Calu3 (cell line): ENCODE data around the gene TNKS2. TPM values are rescaled to one million over a fixed set of nuclear protein-coding genes. Genes with fewer than 3 reads are reported as not detected.
"Not testable (repeated sequence)": the region's sequence is repeated elsewhere in the genome, so short reads cannot be mapped to it uniquely, and the experiment has no call there.

Source experiments
- BruUV-seq: library from RNA; stranded (reverse); fragments of 400-500 nt; replicated peaks from 2 replicates; lab custom pipeline; 2021; lab: Mats Ljungman, UMichigan
- CTCF ChIA-PET: fragments of 300-600 bp; sonication (Branson Sonifier 250); formaldehyde crosslinking; loops from one replicate; lab custom pipeline; 2022; ENCODE audit warnings: antibody characterized with exemption; lab: Charles Lee
- DNase-seq: peaks from one replicate; pipeline ENCODE4 v3.0.0; 2022
- H3K27ac Mint-ChIP-seq: one replicate; pipeline ENCODE4 v1.8.0; 2022; ENCODE audit warnings: mixed read lengths; ENCODE audit not compliant: unreplicated experiment
- H3K27me3 Mint-ChIP-seq: one replicate; pipeline ENCODE4 v1.8.0; 2022; ENCODE audit warnings: mixed read lengths; ENCODE audit not compliant: unreplicated experiment
- H3K36me3 Mint-ChIP-seq: one replicate; pipeline ENCODE4 v1.8.0; 2022; ENCODE audit warnings: mild to moderate bottlenecking, moderate library complexity, mixed read lengths; ENCODE audit not compliant: insufficient read depth, unreplicated experiment
- H3K4me1 Mint-ChIP-seq: one replicate; pipeline ENCODE4 v1.8.0; 2022; ENCODE audit warnings: mild to moderate bottlenecking, low read depth, mixed read lengths; ENCODE audit not compliant: unreplicated experiment
- H3K4me3 Mint-ChIP-seq: one replicate; pipeline ENCODE4 v1.8.0; 2022; ENCODE audit warnings: mild to moderate bottlenecking, low read depth, moderate library complexity, mixed read lengths; ENCODE audit not compliant: unreplicated experiment
- H3K9me3 Mint-ChIP-seq: one replicate; pipeline ENCODE4 v1.8.0; 2022; ENCODE audit warnings: low read depth, mixed read lengths; ENCODE audit not compliant: unreplicated experiment
- CTCF ChIP-seq: fragments of 200-600 bp; IDR thresholded peaks from one replicate; pipeline ENCODE4 v1.8.0; 2022; ENCODE audit warnings: antibody characterized with exemption; ENCODE audit not compliant: unreplicated experiment
- intact Hi-C: fragments of 100-400 bp; cut with micrococcal nuclease; formaldehyde crosslinking; loops from one replicate; pipeline ENCODE4 v1.10.0; 2022; ENCODE audit not compliant: unreplicated experiment
- total RNA-seq: library from RNA; stranded (reverse); gene quantifications from 2 replicates; pipeline ENCODE4 v1.2.3, GENCODE V29; 2022

Gene TNKS2
- total RNA-seq, 1 experiment from 2014 or later = 24.6 TPM

- no peak for TF ChIP-seq CTCF
- Mint-ChIP-seq H3K4me1 (no peaks in the 10 kb centered on the region), H3K27me3 (no peaks in the 10 kb centered on the region), H3K4me3 (no peak overlapping the region), H3K36me3 (no peaks in the 10 kb centered on the region), H3K27ac (no peak overlapping the region), H3K9me3 (no peaks in the 10 kb centered on the region)
- BruUV-seq = no TSS peak
- CTCF ChIA-PET = no interaction called here
- no peak for DNase-seq
- intact Hi-C loops = no loop called here
These were observed 93.1 kb downstream of the TNKS2 start for GRCh38 chr10:91891125-91892001.

GRCh38 chr10:91893051-91893450, 94.8 kb downstream of the TNKS2 start:
- no peaks in the 10 kb centered on the region for H3K4me1 Mint-ChIP-seq
- CTCF ChIA-PET = interaction anchor here (0.6 kb wide), 2 partner anchors 134 to 1699 kb away, joined by 3 to 6 read pairs; no protein-coding TSS in a partner anchor
- no peaks in the 10 kb centered on the region for H3K9me3 Mint-ChIP-seq
- H3K27me3 Mint-ChIP-seq = no peaks in the 10 kb centered on the region
- intact Hi-C loops = no loop called here
- no peak for DNase-seq
- no peak for TF ChIP-seq CTCF
- BruUV-seq = no TSS peak
- no peaks in the 10 kb centered on the region for H3K36me3 Mint-ChIP-seq
- H3K27ac Mint-ChIP-seq = no peak overlapping the region
- no peak overlapping the region for H3K4me3 Mint-ChIP-seq

- CTCF ChIA-PET, BruUV-seq, H3K27ac Mint-ChIP-seq, H3K4me1 Mint-ChIP-seq, H3K4me3 Mint-ChIP-seq, DNase-seq, intact Hi-C loops, H3K36me3 Mint-ChIP-seq, H3K9me3 Mint-ChIP-seq, H3K27me3 Mint-ChIP-seq: not testable (repeated sequence)
These were observed 96.0 kb downstream of the TNKS2 start for GRCh38 chr10:91894261-91894685.

- no peaks in the 10 kb centered on the region for H3K9me3 Mint-ChIP-seq
- DNase-seq = no peak
- no TSS peak for BruUV-seq
- H3K4me1 Mint-ChIP-seq = peaks cover 1% of the 10 kb centered on the region
- no peak overlapping the region for H3K4me3 Mint-ChIP-seq
- no peak overlapping the region for H3K27ac Mint-ChIP-seq
- no peaks in the 10 kb centered on the region for H3K36me3 Mint-ChIP-seq
- intact Hi-C loops = no loop called here
- no peaks in the 10 kb centered on the region for H3K27me3 Mint-ChIP-seq
- TF ChIP-seq CTCF = no peak
- CTCF ChIA-PET = no interaction called here
These were observed 98.1 kb downstream of the TNKS2 start for GRCh38 chr10:91896212-91896756.

- Mint-ChIP-seq H3K27me3 (no peaks in the 10 kb centered on the region), H3K27ac (no peak overlapping the region), H3K4me1 (peaks cover 13% of the 10 kb centered on the region), H3K9me3 (no peaks in the 10 kb centered on the region), H3K4me3 (no peak overlapping the region), H3K36me3 (peaks cover 5% of the 10 kb centered on the region)
- TF ChIP-seq CTCF = no peak
- no peak for DNase-seq
- CTCF ChIA-PET = no interaction called here
- no TSS peak for BruUV-seq
- intact Hi-C loops = no loop called here
These were observed 99.2 kb downstream of the TNKS2 start for GRCh38 chr10:91897421-91897820.
